Keratinocyte (primary cell): ENCODE measurements around the gene PJA2. TPM values are rescaled to one million over a fixed set of nuclear protein-coding genes. Genes with fewer than 3 reads are reported as not detected.

Experiments used
- DNase-seq: peaks from one replicate; pipeline ENCODE4 v3.0.0-alpha.2; 2011; ENCODE audit warnings: low read depth, missing footprints, low spot score
- FAIRE-seq: peaks from 2 replicates; lab custom pipeline; 2011; peaks lifted over from hg19 to GRCh38; lab: Jason Lieb, UNC
- H2AFZ ChIP-seq: 2 replicates; pipeline ENCODE4 v1.6.0; 2012; ENCODE audit warnings: low read length, control low read depth, inconsistent platforms; ENCODE audit not compliant: control insufficient read depth
- H3K27ac ChIP-seq: 2 replicates; pipeline ENCODE4 v1.5.1; 2011; ENCODE audit warnings: low read length; ENCODE audit not compliant: control insufficient read depth, insufficient read depth
- H3K27me3 ChIP-seq: 3 replicates; pipeline ENCODE4 v1.6.0; 2011; ENCODE audit warnings: low read length; ENCODE audit not compliant: control insufficient read depth, insufficient read depth; ENCODE audit errors: extremely low read depth
- H3K36me3 ChIP-seq, 2 experiments: 2 replicates in 1 of 2; 3 replicates in 1 of 2; pipeline ENCODE4 v1.5.1; 2011; ENCODE audit warnings: low read length in 2 of 2, mild to moderate bottlenecking in 1 of 2; ENCODE audit not compliant: control insufficient read depth in 2 of 2, insufficient read depth in 2 of 2; ENCODE audit errors: extremely low read depth in 1 of 2
- H3K4me1 ChIP-seq: 3 replicates; pipeline ENCODE4 v1.5.1; 2011; ENCODE audit warnings: low read length; ENCODE audit not compliant: control insufficient read depth, insufficient read depth; ENCODE audit errors: extremely low read depth
- H3K4me2 ChIP-seq: 3 replicates; pipeline ENCODE4 v1.6.0; 2011; ENCODE audit warnings: low read depth, low read length; ENCODE audit not compliant: control insufficient read depth, insufficient read depth; ENCODE audit errors: extremely low read depth
- H3K4me3 ChIP-seq, 3 experiments: fragments of 200-600 bp in 1 of 3; sonication (generic) in 1 of 3; 2 replicates in 2 of 3; 3 replicates in 1 of 3; pipeline ENCODE4 v1.5.1; 2011 to 2016; ENCODE audit warnings: low read length in 3 of 3, mild to moderate bottlenecking in 3 of 3, control low read depth in 2 of 3, inconsistent platforms in 1 of 3, low read depth in 1 of 3, mixed read lengths in 1 of 3, mixed run types in 1 of 3, moderate library complexity in 1 of 3; ENCODE audit not compliant: control insufficient read depth in 2 of 3, insufficient read depth in 2 of 3; ENCODE audit errors: extremely low read depth in 1 of 3
- H3K79me2 ChIP-seq: 2 replicates; pipeline ENCODE4 v1.6.0; 2012; ENCODE audit warnings: low read length; ENCODE audit not compliant: control insufficient read depth, insufficient read depth
- H3K9ac ChIP-seq: 3 replicates; pipeline ENCODE4 v1.6.0; 2011; ENCODE audit warnings: low read length; ENCODE audit not compliant: control insufficient read depth, insufficient read depth; ENCODE audit errors: extremely low read depth
- H3K9me1 ChIP-seq: 3 replicates; pipeline ENCODE4 v1.6.0; 2011; ENCODE audit warnings: low read length; ENCODE audit not compliant: control insufficient read depth, insufficient read depth; ENCODE audit errors: extremely low read depth
- H3K9me3 ChIP-seq: 2 replicates; pipeline ENCODE4 v1.5.1; 2012; ENCODE audit warnings: low read depth, low read length; ENCODE audit not compliant: control insufficient read depth
- H4K20me1 ChIP-seq: 3 replicates; pipeline ENCODE4 v1.6.0; 2011; ENCODE audit warnings: low read length; ENCODE audit not compliant: control insufficient read depth, insufficient read depth; ENCODE audit errors: extremely low read depth
- EZH2 ChIP-seq: IDR thresholded peaks from one replicate; pipeline ENCODE4 v1.6.1; 2012; ENCODE audit warnings: inconsistent platforms, mild to moderate bottlenecking, low read length, moderate library complexity
- dilution Hi-C: fragments of 300-500 bp; cut with MboI; formaldehyde crosslinking; loops from one replicate; pipeline ENCODE4 v1.7.0; 2020; ENCODE audit warnings: low sequenced_read_pairs; ENCODE audit not compliant: extremely low pct_ligation_motif_present
- polyA plus RNA-seq, 5 experiments: library from polyadenylated mRNA; depleted of rRNA in 3 of 5; stranded (reverse) in 3 of 5; stranded (forward) in 1 of 5; unstranded in 1 of 5; fragments of >200 nt; gene quantifications; 1 replicate in 1 of 5; 2 replicates in 3 of 5; 3 replicates in 1 of 5; pipeline versions ENCODE4 v1.2.1 to v1.2.3, GENCODE V29; 2011 to 2012; ENCODE audit warnings: missing spikeins in 2 of 5, low read depth in 1 of 5, low replicate concordance in 1 of 5
- TF ChIP-seq, protein P1 (sequence below), 3 experiments: IDR thresholded peaks in 1 of 3; conservative IDR thresholded peaks in 1 of 3; optimal IDR thresholded peaks in 1 of 3; 2 replicates in 2 of 3; 3 replicates in 1 of 3; pipeline versions ENCODE3 to v1.5.1; 2011; ENCODE audit warnings: low read length in 3 of 3, mild to moderate bottlenecking in 3 of 3, moderate library complexity in 2 of 3, control low read depth in 1 of 3, inconsistent platforms in 1 of 3; ENCODE audit not compliant: insufficient read depth in 2 of 3; ENCODE audit errors: extremely low read depth in 1 of 3

PJA2 gene
- polyA plus RNA-seq, 1 donor (not counting 4 experiments of a cell fraction or from before 2014, with no cell fraction given), result 49.3 TPM

DNA sequence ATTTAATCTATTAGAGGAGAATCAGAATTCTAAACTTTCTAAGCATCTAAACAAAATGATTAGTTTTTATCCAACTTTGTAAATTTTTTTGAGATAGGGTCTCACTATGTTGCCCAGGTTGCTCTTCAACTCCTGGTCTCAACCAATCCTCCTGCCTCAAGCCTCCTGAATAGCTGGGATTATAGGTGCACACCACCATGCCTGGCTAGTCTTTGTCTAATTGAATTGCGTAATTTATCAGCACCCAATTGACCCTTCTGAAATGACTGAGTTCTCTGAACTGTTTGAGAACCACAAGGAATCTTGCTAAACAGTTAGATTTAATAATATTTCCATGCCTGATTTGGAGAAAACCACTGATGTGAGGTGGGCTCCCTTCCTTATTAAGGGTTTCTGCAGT, 75.7 kb downstream of the PJA2 start:
- TF ChIP-seq, protein P1, sequence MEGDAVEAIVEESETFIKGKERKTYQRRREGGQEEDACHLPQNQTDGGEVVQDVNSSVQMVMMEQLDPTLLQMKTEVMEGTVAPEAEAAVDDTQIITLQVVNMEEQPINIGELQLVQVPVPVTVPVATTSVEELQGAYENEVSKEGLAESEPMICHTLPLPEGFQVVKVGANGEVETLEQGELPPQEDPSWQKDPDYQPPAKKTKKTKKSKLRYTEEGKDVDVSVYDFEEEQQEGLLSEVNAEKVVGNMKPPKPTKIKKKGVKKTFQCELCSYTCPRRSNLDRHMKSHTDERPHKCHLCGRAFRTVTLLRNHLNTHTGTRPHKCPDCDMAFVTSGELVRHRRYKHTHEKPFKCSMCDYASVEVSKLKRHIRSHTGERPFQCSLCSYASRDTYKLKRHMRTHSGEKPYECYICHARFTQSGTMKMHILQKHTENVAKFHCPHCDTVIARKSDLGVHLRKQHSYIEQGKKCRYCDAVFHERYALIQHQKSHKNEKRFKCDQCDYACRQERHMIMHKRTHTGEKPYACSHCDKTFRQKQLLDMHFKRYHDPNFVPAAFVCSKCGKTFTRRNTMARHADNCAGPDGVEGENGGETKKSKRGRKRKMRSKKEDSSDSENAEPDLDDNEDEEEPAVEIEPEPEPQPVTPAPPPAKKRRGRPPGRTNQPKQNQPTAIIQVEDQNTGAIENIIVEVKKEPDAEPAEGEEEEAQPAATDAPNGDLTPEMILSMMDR (optimal IDR thresholded peaks at IDR 0.05 in 1 of 3, IDR thresholded peaks at IDR 0.05 in 1 of 3, conservative IDR thresholded peaks at IDR 0.05 in 1 of 3; ENCODE audit: extremely low read depth in 1 of 3, insufficient read depth in 2 of 3, low read length in 3 of 3), result no peak
- TF ChIP-seq EZH2, result no peak
- no peak for DNase-seq
- H4K20me1 ChIP-seq, result no peaks in the 10 kb centered on the region
- no peaks in the 10 kb centered on the region for H3K4me1 ChIP-seq
- H3K9me1 ChIP-seq, result no peaks in the 10 kb centered on the region
- H2AFZ ChIP-seq, result no peak overlapping the region
- H3K36me3 ChIP-seq, result peaks cover 0 to 2% of the 10 kb centered on the region in 2 experiments
- no peak overlapping the region for H3K4me2 ChIP-seq
- H3K9ac ChIP-seq, result no peak overlapping the region
- FAIRE-seq, result no peak
- no peak overlapping the region for H3K27ac ChIP-seq
- H3K9me3 ChIP-seq, result no peaks in the 10 kb centered on the region
- no peaks in the 10 kb centered on the region for H3K79me2 ChIP-seq
- H3K4me3 ChIP-seq, result no peak overlapping the region
- H3K27me3 ChIP-seq, result no peaks in the 10 kb centered on the region
- dilution Hi-C loops, result no loop called here

DNA sequence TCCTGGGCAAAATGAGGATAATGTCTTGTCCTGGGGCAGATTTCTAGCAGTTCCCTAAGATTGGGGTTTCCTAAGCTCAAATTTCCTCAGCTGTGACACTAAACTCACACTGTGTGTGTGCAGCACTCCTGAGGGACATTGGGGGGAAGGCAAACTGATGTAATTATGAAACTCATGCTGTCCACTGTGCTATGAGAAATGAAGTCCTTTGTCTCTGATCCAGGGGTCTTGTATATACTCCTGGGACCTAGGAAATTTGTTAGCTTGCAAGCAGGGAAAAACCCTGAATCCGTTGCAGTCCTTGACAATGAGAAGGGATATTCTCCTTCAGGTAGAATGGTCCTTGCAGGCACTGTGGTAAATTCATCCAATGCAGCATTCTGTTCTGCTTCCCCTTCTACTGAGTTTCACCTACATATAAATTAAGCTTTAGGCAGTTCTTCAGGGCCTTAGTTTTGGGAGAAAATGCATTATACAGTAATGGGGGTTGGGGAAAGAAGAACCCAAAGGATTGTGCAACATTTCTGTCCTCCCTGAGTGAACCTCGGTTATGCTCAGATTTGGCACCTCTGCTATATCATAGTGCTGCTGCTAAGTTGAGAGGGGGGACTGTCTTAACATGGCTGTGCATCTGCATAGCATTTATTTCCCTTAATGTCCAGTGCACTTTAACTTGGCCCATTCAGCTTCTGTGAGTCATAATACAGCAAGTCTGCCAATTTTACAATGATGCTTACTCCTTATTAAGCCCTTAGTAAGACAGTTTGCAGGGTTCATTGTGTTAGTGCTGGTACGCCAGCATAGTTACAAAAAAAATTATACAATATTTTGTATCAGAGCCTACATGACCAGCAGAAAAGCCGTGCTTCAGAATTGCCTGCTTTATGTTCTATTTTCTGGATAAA, 80.2 kb downstream of the PJA2 start:
- Histone ChIP-seq H3K9me1 (no peaks in the 10 kb centered on the region), H3K4me2 (no peak overlapping the region), H3K9ac (no peak overlapping the region), H3K27me3 (no peaks in the 10 kb centered on the region), H3K36me3 (no peaks in the 10 kb centered on the region), H2AFZ (no peak overlapping the region), H3K4me3 (no peak overlapping the region), H3K27ac (no peak overlapping the region), H3K4me1 (peaks cover 7% of the 10 kb centered on the region), H3K79me2 (no peaks in the 10 kb centered on the region), H4K20me1 (no peaks in the 10 kb centered on the region), H3K9me3 (no peaks in the 10 kb centered on the region)
- dilution Hi-C loops, result no loop called here
- no peak for TF ChIP-seq EZH2
- TF ChIP-seq, protein P1 (optimal IDR thresholded peaks at IDR 0.05 in 1 of 3, IDR thresholded peaks at IDR 0.05 in 1 of 3, conservative IDR thresholded peaks at IDR 0.05 in 1 of 3; ENCODE audit: extremely low read depth in 1 of 3, insufficient read depth in 2 of 3, low read length in 3 of 3), result no peak
- no peak for DNase-seq
- no peak for FAIRE-seq
